K562 (cell line): ENCODE results near the gene DNAJC6. TPM values are rescaled to one million over a fixed set of nuclear protein-coding genes. Genes with fewer than 3 reads are reported as not detected.

Experiments used
- CBFA2T3 ChIP-seq: fragments of 450-650 bp; IDR thresholded peaks from 2 replicates; pipeline ENCODE4 v1.6.1; 2017
- FOS ChIP-seq: IDR thresholded peaks from 3 replicates; pipeline ENCODE4 v1.6.1; 2011; ENCODE audit not compliant: insufficient read length; ENCODE audit errors: extremely low read depth
- HDGF ChIP-seq: fragments of 450-650 bp; IDR thresholded peaks from 2 replicates; pipeline ENCODE4 v1.6.1; 2016
- RFX7 ChIP-seq: fragments of 250-450 bp; sonication (Bioruptor Pico); IDR thresholded peaks from 2 replicates; pipeline ENCODE4 v1.5.1; 2021; ENCODE audit warnings: mild to moderate bottlenecking
- SFPQ ChIP-seq: fragments of 200-400 bp; formaldehyde crosslinking; IDR thresholded peaks from 2 replicates; pipeline ENCODE4 v1.6.1; 2017; ENCODE audit warnings: mild to moderate bottlenecking, low read depth, low read length, moderate library complexity
- STAT5A ChIP-seq: IDR thresholded peaks from 2 replicates; pipeline ENCODE4 v1.6.1; 2012; ENCODE audit warnings: low read length, inconsistent platforms, borderline replicate concordance
- ZNF212 ChIP-seq: fragments of 450-650 bp; formaldehyde crosslinking; IDR thresholded peaks from 2 replicates; pipeline ENCODE4 v1.4.0; 2020; ENCODE audit warnings: mild to moderate bottlenecking
- ZNF280B ChIP-seq: fragments of 250-450 bp; sonication (Bioruptor Pico); IDR thresholded peaks from 2 replicates; pipeline ENCODE4 v1.5.1; 2021; ENCODE audit warnings: mild to moderate bottlenecking
- ZNF444 ChIP-seq: fragments of 250-450 bp; sonication (Bioruptor Pico); IDR thresholded peaks from 2 replicates; pipeline ENCODE4 v1.4.0; 2020; ENCODE audit warnings: mild to moderate bottlenecking, moderate library complexity
- ZNF696 ChIP-seq: fragments of 250-450 bp; sonication (Bioruptor Pico); conservative IDR thresholded peaks from 2 replicates; pipeline ENCODE4 v1.4.0; 2020; ENCODE audit warnings: mild to moderate bottlenecking, moderate library complexity
- polyA plus RNA-seq, 8 experiments: library from polyadenylated mRNA; depleted of rRNA in 4 of 8; stranded (reverse) in 5 of 8; unstranded in 3 of 8; fragments of >200 nt; fragmentation: Nextera tagmentation in 2 of 8; fragmentation: Illumina TruSeq in 1 of 8; extraction: Ambion mirVana in 2 of 8; extraction: Trizol in 1 of 8; gene quantifications; 2 replicates each; pipeline versions ENCODE4 v1.2.1 to v1.2.3, GENCODE V29; 2011 to 2014; ENCODE audit warnings: inconsistent platforms in 1 of 8, missing spikeins in 1 of 8
- total RNA-seq, 7 experiments: library from RNA; depleted of rRNA in 6 of 7; stranded (reverse); fragments of >200 nt in 6 of 7; fragmentation: Illumina TruSeq in 2 of 7; extraction: Trizol in 2 of 7; gene quantifications; 2 replicates each; pipeline versions ENCODE4 v1.2.1 to v1.2.3, GENCODE V29; 2011 to 2021; ENCODE audit warnings: low replicate concordance in 1 of 7
- TF ChIP-seq, protein P1 (sequence below), 2 experiments: fragments of 450-650 bp in 1 of 2; sonication (generic) in 1 of 2; formaldehyde crosslinking in 1 of 2; IDR thresholded peaks; 2 replicates each; pipeline versions ENCODE4 v1.7.1 to v1.9.0; 2016 to 2022; ENCODE audit warnings: inconsistent platforms in 1 of 2, mild to moderate bottlenecking in 1 of 2, missing genetic modification reagents in 1 of 2
- TF ChIP-seq, protein P2 (sequence below): fragments of 450-650 bp; IDR thresholded peaks from 2 replicates; pipeline ENCODE4 v1.6.1; 2016

The DNAJC6 gene
- total and polyA plus RNA-seq, 9 of the 15 experiments (the other 6 are each of a cell fraction or from before 2014, with no cell fraction given), result 6.7 to 78.7 (median 28.0) TPM

DNA sequence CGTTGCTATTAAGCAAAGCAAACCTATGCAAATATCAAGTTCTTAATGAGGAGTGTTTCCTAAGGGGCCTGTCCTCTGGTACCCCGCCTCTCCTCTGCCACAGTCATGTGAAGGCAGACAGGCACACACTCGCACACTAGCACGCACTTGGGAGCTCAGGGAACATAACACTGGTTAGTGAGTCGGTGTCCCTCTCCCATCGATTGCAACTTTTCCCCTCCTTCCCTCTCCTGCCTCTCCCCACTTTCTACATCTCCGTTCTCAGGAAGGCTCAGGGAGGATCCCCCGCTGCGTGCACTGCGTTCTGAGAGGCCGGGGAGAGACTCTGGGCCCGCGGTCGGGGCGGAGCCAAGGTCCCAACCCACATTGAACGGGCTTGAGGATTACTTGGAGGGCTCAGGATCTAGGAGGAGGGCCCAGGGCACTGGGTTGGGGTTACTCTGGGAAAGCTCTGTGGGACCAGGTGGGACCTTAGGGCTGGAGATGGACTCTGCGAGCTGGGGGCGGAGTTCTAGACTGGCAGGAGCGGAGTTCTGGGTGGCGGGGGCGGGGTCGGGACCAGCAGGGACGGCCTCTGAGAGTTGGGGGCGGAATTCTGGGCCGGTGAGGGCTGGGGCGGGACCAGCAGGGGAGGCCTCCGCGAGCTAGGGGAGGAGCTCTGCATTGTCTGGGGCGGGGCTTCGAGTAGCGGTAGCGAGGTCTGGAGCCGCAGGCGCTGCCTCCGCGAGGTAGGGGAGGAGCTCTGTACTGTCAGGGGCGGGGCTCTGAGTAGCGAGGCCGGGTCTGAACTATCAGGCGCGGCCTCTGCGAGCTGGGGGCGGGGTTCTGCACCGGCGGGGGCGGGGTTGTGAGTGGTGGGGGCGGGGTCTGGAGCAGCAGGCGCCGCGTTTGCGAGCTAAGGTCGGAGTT lies 110.6 kb downstream of the DNAJC6 start (continued):
- no peak for TF ChIP-seq RFX7
- no peak for TF ChIP-seq STAT5A
- TF ChIP-seq HDGF, result peak; percentile 72; the same call in 1 of the 2 replicates
- TF ChIP-seq ZNF696 (CRISPR knock-in tag), result no peak
- no peak for TF ChIP-seq FOS
- no peak for TF ChIP-seq ZNF444 (CRISPR knock-in tag)
- TF ChIP-seq ZNF212 (CRISPR knock-in tag), result no peak
- no peak for TF ChIP-seq ZNF280B (CRISPR knock-in tag)
- no peak for TF ChIP-seq SFPQ
- TF ChIP-seq, protein P1, sequence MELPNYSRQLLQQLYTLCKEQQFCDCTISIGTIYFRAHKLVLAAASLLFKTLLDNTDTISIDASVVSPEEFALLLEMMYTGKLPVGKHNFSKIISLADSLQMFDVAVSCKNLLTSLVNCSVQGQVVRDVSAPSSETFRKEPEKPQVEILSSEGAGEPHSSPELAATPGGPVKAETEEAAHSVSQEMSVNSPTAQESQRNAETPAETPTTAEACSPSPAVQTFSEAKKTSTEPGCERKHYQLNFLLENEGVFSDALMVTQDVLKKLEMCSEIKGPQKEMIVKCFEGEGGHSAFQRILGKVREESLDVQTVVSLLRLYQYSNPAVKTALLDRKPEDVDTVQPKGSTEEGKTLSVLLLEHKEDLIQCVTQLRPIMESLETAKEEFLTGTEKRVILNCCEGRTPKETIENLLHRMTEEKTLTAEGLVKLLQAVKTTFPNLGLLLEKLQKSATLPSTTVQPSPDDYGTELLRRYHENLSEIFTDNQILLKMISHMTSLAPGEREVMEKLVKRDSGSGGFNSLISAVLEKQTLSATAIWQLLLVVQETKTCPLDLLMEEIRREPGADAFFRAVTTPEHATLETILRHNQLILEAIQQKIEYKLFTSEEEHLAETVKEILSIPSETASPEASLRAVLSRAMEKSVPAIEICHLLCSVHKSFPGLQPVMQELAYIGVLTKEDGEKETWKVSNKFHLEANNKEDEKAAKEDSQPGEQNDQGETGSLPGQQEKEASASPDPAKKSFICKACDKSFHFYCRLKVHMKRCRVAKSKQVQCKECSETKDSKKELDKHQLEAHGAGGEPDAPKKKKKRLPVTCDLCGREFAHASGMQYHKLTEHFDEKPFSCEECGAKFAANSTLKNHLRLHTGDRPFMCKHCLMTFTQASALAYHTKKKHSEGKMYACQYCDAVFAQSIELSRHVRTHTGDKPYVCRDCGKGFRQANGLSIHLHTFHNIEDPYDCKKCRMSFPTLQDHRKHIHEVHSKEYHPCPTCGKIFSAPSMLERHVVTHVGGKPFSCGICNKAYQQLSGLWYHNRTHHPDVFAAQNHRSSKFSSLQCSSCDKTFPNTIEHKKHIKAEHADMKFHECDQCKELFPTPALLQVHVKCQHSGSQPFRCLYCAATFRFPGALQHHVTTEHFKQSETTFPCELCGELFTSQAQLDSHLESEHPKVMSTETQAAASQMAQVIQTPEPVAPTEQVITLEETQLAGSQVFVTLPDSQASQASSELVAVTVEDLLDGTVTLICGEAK (IDR thresholded peaks at IDR 0.05), result peak; percentile 33; the same call in 1 of the 2 replicates
- TF ChIP-seq, protein P1 (CRISPR knock-in tag; IDR thresholded peaks at IDR 0.05), result no peak
- no peak for TF ChIP-seq CBFA2T3
- TF ChIP-seq, protein P2, sequence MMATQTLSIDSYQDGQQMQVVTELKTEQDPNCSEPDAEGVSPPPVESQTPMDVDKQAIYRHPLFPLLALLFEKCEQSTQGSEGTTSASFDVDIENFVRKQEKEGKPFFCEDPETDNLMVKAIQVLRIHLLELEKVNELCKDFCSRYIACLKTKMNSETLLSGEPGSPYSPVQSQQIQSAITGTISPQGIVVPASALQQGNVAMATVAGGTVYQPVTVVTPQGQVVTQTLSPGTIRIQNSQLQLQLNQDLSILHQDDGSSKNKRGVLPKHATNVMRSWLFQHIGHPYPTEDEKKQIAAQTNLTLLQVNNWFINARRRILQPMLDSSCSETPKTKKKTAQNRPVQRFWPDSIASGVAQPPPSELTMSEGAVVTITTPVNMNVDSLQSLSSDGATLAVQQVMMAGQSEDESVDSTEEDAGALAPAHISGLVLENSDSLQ, result peak; percentile 78
